MCF 10A (cell line): ENCODE results near the gene FFAR1. TPM values are rescaled to one million over a fixed set of nuclear protein-coding genes. Genes with fewer than 3 reads are reported as not detected.
"Not testable (repeated sequence)": the region's sequence is repeated elsewhere in the genome, so short reads cannot be mapped to it uniquely, and the experiment has no call there.

Experiments used
- BruUV-seq: library from RNA; stranded (reverse); fragments of 400-500 nt; replicated peaks from 2 replicates; lab custom pipeline; 2021; lab: Mats Ljungman, UMichigan
- CTCF ChIA-PET: fragments of 300-600 bp; sonication (Branson Sonifier 250); formaldehyde crosslinking; extraction: SDS; loops from one replicate; lab custom pipeline; 2021; ENCODE audit warnings: antibody characterized with exemption, inconsistent platforms; lab: Yijun Ruan, JAX
- POLR2A ChIA-PET: fragments of 300-600, 350-650 bp; sonication (Branson Sonifier 250); formaldehyde crosslinking; extraction: SDS; loops from one replicate; lab custom pipeline; 2020; ENCODE audit warnings: antibody characterized with exemption, inconsistent platforms; lab: Yijun Ruan, JAX
- DNase-seq: peaks from one replicate; pipeline ENCODE4 v3.0.0-alpha.2; 2018; ENCODE audit not compliant: unreplicated experiment
- H3K27ac Mint-ChIP-seq: one replicate; pipeline ENCODE4 v1.8.0; 2022; ENCODE audit warnings: mild to moderate bottlenecking, low read depth, mixed read lengths; ENCODE audit not compliant: unreplicated experiment
- H3K27me3 Mint-ChIP-seq: one replicate; pipeline ENCODE4 v1.8.0; 2022; ENCODE audit warnings: mixed read lengths; ENCODE audit not compliant: insufficient read depth, unreplicated experiment
- H3K36me3 Mint-ChIP-seq: one replicate; pipeline ENCODE4 v1.8.0; 2022; ENCODE audit warnings: mild to moderate bottlenecking, moderate library complexity, mixed read lengths; ENCODE audit not compliant: insufficient read depth, unreplicated experiment
- H3K4me1 Mint-ChIP-seq: one replicate; pipeline ENCODE4 v1.8.0; 2022; ENCODE audit warnings: mixed read lengths; ENCODE audit not compliant: insufficient read depth, unreplicated experiment
- H3K4me3 Mint-ChIP-seq: one replicate; pipeline ENCODE4 v1.8.0; 2022; ENCODE audit warnings: mild to moderate bottlenecking, moderate library complexity, mixed read lengths; ENCODE audit not compliant: unreplicated experiment
- H3K9me3 Mint-ChIP-seq: one replicate; pipeline ENCODE4 v1.8.0; 2022; ENCODE audit warnings: mixed read lengths; ENCODE audit not compliant: unreplicated experiment
- intact Hi-C: fragments of 100-400 bp; cut with micrococcal nuclease; formaldehyde crosslinking; loops from 2 replicates; pipeline ENCODE4 v1.14.1; 2022
- total RNA-seq: library from RNA; stranded (reverse); gene quantifications from 2 replicates; pipeline ENCODE4 v1.2.3, GENCODE V29; 2022
- TF ChIP-seq, protein P1 (sequence below): fragments of 200-600 bp; IDR thresholded peaks from one replicate; pipeline ENCODE4 v1.8.0; 2022; ENCODE audit warnings: antibody characterized with exemption, mild to moderate bottlenecking; ENCODE audit not compliant: unreplicated experiment

The FFAR1 gene
- total RNA-seq, 1 experiment from 2014 or later = not detected

DNA sequence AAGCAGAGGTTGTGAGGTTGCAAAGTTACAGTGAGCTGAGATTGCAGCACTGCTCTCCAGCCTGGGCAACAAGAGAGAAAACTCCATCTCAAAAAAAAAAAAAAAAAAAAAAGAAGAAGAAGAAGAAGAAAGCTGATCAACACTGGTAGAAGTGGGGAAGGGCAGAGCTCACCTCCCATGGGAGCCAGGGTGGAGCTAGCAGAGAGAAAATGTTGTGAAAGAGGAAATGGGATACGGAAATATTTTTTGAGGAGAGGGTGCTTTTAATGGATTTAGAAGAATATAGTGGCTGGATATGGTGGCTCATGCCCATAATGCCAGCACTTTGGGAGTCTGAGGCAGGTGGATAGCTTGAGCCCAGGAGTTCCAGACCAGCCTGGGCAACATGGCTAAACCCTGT, 30.0 kb downstream of the FFAR1 start:
- POLR2A ChIA-PET = no interaction called here

DNA sequence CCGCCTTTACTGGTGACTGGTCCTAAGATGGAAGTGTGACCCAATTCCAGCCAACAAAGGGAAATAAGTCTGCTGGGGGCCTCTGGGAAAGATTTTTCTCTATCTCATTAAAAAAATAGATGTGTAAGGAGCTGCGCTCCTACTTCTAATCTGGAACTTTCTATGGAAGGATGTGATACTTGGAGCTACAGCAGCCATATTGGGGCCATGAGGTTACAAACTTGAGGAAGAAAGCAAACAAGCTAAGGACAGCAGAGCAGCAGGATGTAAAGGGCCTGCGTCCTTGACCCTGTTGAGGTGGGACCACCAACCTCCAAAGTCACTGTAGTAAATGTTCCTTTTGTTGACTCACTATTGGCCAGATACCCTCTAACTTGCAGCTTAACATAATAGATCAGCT, 30.7 kb downstream of the FFAR1 start:
- peaks cover 58% of the 10 kb centered on the region for H3K27me3 Mint-ChIP-seq
- no peak for DNase-seq
- H3K9me3 Mint-ChIP-seq = no peaks in the 10 kb centered on the region
- intact Hi-C loops = no loop called here
- H3K27ac Mint-ChIP-seq = no peak overlapping the region
- H3K4me3 Mint-ChIP-seq = no peak overlapping the region
- ChIA-PET CTCF (interaction anchor here (0.6 to 1.1 kb wide), 3 partner anchors 12 to 90 kb away, joined by 3 read pairs; no protein-coding TSS in a partner anchor), POLR2A (no interaction called here)
- TF ChIP-seq, protein P1, sequence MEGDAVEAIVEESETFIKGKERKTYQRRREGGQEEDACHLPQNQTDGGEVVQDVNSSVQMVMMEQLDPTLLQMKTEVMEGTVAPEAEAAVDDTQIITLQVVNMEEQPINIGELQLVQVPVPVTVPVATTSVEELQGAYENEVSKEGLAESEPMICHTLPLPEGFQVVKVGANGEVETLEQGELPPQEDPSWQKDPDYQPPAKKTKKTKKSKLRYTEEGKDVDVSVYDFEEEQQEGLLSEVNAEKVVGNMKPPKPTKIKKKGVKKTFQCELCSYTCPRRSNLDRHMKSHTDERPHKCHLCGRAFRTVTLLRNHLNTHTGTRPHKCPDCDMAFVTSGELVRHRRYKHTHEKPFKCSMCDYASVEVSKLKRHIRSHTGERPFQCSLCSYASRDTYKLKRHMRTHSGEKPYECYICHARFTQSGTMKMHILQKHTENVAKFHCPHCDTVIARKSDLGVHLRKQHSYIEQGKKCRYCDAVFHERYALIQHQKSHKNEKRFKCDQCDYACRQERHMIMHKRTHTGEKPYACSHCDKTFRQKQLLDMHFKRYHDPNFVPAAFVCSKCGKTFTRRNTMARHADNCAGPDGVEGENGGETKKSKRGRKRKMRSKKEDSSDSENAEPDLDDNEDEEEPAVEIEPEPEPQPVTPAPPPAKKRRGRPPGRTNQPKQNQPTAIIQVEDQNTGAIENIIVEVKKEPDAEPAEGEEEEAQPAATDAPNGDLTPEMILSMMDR = no peak
- H3K36me3 Mint-ChIP-seq = no peaks in the 10 kb centered on the region
- H3K4me1 Mint-ChIP-seq = no peaks in the 10 kb centered on the region
- no TSS peak for BruUV-seq

More for the DNA sequence above, 30.0 kb downstream of the FFAR1 start:
- Mint-ChIP-seq H3K4me1 (no peaks in the 10 kb centered on the region), H3K4me3 (no peak overlapping the region), H3K9me3 (no peaks in the 10 kb centered on the region), H3K27ac (no peak overlapping the region), H3K36me3 (no peaks in the 10 kb centered on the region), H3K27me3 (peaks cover 54% of the 10 kb centered on the region)
- CTCF ChIA-PET = interaction anchor here (0.7 to 2.1 kb wide), 4 partner anchors 10 to 308 kb away, joined by 3 to 7 read pairs (median 3); no protein-coding TSS in a partner anchor
- intact Hi-C loops = no loop called here
- TF ChIP-seq, protein P1 = no peak
- BruUV-seq = no TSS peak
- no peak for DNase-seq

DNA sequence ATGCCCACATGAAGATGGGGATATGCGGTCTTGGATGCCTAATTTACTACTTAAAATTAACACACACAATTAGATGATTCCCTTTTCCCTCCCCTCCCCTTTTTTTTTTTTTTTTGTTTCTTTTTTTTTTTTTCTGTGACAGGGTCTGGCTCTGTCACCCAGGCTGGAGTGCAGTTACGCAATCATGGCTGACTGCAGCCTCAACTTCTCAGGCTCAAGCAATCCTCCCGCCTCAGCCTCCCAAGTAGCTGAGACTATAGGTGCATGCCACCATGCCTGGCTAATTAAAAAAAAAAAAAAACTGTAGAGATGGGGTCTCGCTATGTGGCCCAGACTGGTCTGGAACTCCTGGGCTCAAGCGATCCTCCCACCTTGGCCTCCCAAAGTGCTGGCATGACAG, 31.8 kb downstream of the FFAR1 start:
- H3K9me3 Mint-ChIP-seq, H3K4me1 Mint-ChIP-seq, DNase-seq, intact Hi-C loops, H3K36me3 Mint-ChIP-seq, H3K4me3 Mint-ChIP-seq, H3K27ac Mint-ChIP-seq, BruUV-seq: not testable (repeated sequence)
- CTCF ChIA-PET = interaction anchor here (0.7 kb wide), 1 partner anchor 847 kb away, joined by 3 read pairs; no protein-coding TSS in a partner anchor
- peaks cover 46% of the 10 kb centered on the region for H3K27me3 Mint-ChIP-seq
- POLR2A ChIA-PET = interaction anchor here (0.6 kb wide), 1 partner anchor 292 kb away, joined by 3 read pairs; no protein-coding TSS in a partner anchor

DNA sequence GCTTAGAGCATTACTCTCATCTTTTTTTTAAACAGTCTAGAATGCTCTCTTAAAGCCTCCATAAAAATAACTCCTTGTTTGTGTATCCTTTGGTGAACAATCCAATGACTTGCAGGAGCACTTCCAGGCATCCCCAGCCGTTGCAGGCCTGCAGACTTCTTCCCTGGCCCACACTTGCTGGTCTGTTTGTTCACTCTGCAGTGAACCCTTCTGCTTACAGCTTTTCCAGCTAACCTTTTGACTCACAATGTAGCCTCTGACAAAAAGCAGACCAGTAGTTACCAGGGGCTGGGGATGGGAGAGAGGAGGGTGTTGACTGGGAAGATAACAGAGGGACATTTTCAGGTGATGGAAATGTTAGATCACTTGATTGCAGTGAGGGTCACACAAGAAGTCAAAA, 32.3 kb downstream of the FFAR1 start:
- CTCF ChIA-PET = no interaction called here
- Mint-ChIP-seq H3K27ac (no peak overlapping the region), H3K4me3 (no peak overlapping the region), H3K36me3 (peaks cover 5% of the 10 kb centered on the region), H3K27me3 (peaks cover 42% of the 10 kb centered on the region), H3K4me1 (no peaks in the 10 kb centered on the region), H3K9me3 (no peaks in the 10 kb centered on the region)
- TF ChIP-seq, protein P1 = no peak
- BruUV-seq = no TSS peak
- POLR2A ChIA-PET = interaction anchor here (1.1 kb wide), 1 partner anchor 107 kb away, joined by 3 read pairs; no protein-coding TSS in a partner anchor
- intact Hi-C loops = no loop called here
- DNase-seq = no peak
